ENCODE measurements around the gene GALK2.

- TF ChIP-seq CTCF (conservative IDR thresholded peaks at IDR 0.05; ENCODE audit: low read depth in 2 of 2): no peak
- no peak for TF ChIP-seq POLR2AphosphoS5 (IDR thresholded peaks at IDR 0.05; ENCODE audit: low read depth)
- TF ChIP-seq EZH2 (IDR thresholded peaks at IDR 0.05; ENCODE audit: low read depth, unreplicated experiment): no peak
- no peak for TF ChIP-seq CREB1 (CRISPR knock-in tag; IDR thresholded peaks at IDR 0.05; ENCODE audit: low read depth)
- no peak for TF ChIP-seq ETS1 (IDR thresholded peaks at IDR 0.05)
- no peak for TF ChIP-seq EZH2phosphoT487 (IDR thresholded peaks at IDR 0.05; ENCODE audit: unreplicated experiment)
- no peak for TF ChIP-seq JUNB (IDR thresholded peaks at IDR 0.05; ENCODE audit: unreplicated experiment)
- TF ChIP-seq REST (IDR thresholded peaks at IDR 0.05; ENCODE audit: unreplicated experiment): no peak
- TF ChIP-seq ZNF114 (CRISPR knock-in tag; IDR thresholded peaks at IDR 0.05): no peak
- TF ChIP-seq NANOG (IDR thresholded peaks at IDR 0.05; ENCODE audit: borderline replicate concordance): no peak
These were observed 68.3 kb downstream of the GALK2 start for GRCh38 chr15:49238342-49238741.
